Ishikawa (cell line): ENCODE data around the gene S100A2.

Source experiments
- CEBPB ChIP-seq: IDR thresholded peaks from 2 replicates; pipeline ENCODE4 v1.6.1; 2012
- CREB1 ChIP-seq: IDR thresholded peaks from 2 replicates; pipeline ENCODE4 v1.6.1; 2012; ENCODE audit warnings: low read depth
- EGR1 ChIP-seq: IDR thresholded peaks from 2 replicates; pipeline ENCODE4 v1.6.1; 2012
- EP300 ChIP-seq: IDR thresholded peaks from 2 replicates; pipeline ENCODE4 v1.6.1; 2012; ENCODE audit warnings: borderline replicate concordance
- FOXM1 ChIP-seq: IDR thresholded peaks from 2 replicates; pipeline ENCODE4 v1.6.1; 2012; ENCODE audit warnings: low read depth, borderline replicate concordance
- MAX ChIP-seq: IDR thresholded peaks from 2 replicates; pipeline ENCODE4 v1.6.1; 2012
- NFIC ChIP-seq: IDR thresholded peaks from 2 replicates; pipeline ENCODE4 v1.6.1; 2012
- RAD21 ChIP-seq: IDR thresholded peaks from 2 replicates; pipeline ENCODE4 v1.6.1; 2012; ENCODE audit warnings: low read depth
- REST ChIP-seq: IDR thresholded peaks from 2 replicates; pipeline ENCODE4 v1.6.1; 2012; ENCODE audit warnings: low read depth, mild to moderate bottlenecking
- TAF1 ChIP-seq: IDR thresholded peaks from 2 replicates; pipeline ENCODE4 v1.6.1; 2012; ENCODE audit warnings: low read depth, mild to moderate bottlenecking
- TCF12 ChIP-seq: IDR thresholded peaks from 2 replicates; pipeline ENCODE4 v1.6.1; 2012; ENCODE audit warnings: low read depth
- TEAD4 ChIP-seq: IDR thresholded peaks from 2 replicates; pipeline ENCODE4 v1.6.1; 2012
- USF1 ChIP-seq: IDR thresholded peaks from 2 replicates; pipeline ENCODE4 v1.6.1; 2012
- ZBTB7A ChIP-seq: IDR thresholded peaks from 2 replicates; pipeline ENCODE4 v1.6.1; 2012; ENCODE audit warnings: low read depth

- TF ChIP-seq FOXM1 = no peak
- no peak for TF ChIP-seq EP300
- no peak for TF ChIP-seq REST
- no peak for TF ChIP-seq TCF12
- TF ChIP-seq TAF1 = no peak
- TF ChIP-seq CEBPB = no peak
- TF ChIP-seq CREB1 = no peak
- TF ChIP-seq MAX = no peak
- no peak for TF ChIP-seq TEAD4
- TF ChIP-seq USF1 = no peak
- no peak for TF ChIP-seq NFIC
- TF ChIP-seq EGR1 = no peak
- TF ChIP-seq ZBTB7A = no peak
- no peak for TF ChIP-seq RAD21
Observed at GRCh38 chr1:153578936-153579335, 13.3 kb upstream of the S100A2 start.
